ENCODE data around the gene RHBDD2. TPM values are rescaled to one million over a fixed set of nuclear protein-coding genes. Genes with fewer than 3 reads are reported as not detected.
A peak's percentile ranks its signal among the peaks of the same experiment; 100 is the strongest.

Gene RHBDD2
- total and polyA plus RNA-seq, 9 of the 15 experiments (the other 6 are each of a cell fraction or from before 2014, with no cell fraction given), result 3.3 to 36.7 (median 17.9) TPM

DNA sequence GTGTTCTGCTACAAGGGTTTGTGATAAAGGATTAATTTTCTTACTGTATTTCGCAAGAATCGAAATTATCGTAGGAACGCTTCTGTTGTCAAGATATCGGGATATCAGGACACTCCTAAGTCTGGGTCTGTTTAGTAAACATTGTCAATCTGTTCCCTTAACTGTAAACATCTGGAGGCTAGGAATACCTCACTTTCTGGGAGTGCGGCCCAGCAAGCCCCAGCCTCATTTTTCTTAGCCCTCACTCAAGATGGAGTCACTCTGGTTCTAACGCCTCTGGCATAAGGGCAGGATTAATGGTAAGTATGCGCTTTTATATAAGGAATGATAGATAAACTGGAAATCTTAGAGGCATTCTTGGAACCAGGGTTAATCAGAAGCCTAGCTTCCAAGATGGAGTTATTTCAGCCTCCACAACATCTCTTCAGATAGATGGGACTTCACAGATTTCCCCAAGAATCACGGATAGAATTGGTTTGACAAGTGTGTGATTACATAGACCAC, 35.2 kb upstream of the RHBDD2 start (continued):
- TF ChIP-seq, protein P1, sequence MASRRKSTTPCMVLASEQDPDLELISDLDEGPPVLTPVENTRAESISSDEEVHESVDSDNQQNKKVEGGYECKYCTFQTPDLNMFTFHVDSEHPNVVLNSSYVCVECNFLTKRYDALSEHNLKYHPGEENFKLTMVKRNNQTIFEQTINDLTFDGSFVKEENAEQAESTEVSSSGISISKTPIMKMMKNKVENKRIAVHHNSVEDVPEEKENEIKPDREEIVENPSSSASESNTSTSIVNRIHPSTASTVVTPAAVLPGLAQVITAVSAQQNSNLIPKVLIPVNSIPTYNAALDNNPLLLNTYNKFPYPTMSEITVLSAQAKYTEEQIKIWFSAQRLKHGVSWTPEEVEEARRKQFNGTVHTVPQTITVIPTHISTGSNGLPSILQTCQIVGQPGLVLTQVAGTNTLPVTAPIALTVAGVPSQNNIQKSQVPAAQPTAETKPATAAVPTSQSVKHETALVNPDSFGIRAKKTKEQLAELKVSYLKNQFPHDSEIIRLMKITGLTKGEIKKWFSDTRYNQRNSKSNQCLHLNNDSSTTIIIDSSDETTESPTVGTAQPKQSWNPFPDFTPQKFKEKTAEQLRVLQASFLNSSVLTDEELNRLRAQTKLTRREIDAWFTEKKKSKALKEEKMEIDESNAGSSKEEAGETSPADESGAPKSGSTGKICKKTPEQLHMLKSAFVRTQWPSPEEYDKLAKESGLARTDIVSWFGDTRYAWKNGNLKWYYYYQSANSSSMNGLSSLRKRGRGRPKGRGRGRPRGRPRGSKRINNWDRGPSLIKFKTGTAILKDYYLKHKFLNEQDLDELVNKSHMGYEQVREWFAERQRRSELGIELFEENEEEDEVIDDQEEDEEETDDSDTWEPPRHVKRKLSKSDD (conservative IDR thresholded peaks at IDR 0.05; ENCODE audit: low read length), result no peak
- TF ChIP-seq, protein P2, sequence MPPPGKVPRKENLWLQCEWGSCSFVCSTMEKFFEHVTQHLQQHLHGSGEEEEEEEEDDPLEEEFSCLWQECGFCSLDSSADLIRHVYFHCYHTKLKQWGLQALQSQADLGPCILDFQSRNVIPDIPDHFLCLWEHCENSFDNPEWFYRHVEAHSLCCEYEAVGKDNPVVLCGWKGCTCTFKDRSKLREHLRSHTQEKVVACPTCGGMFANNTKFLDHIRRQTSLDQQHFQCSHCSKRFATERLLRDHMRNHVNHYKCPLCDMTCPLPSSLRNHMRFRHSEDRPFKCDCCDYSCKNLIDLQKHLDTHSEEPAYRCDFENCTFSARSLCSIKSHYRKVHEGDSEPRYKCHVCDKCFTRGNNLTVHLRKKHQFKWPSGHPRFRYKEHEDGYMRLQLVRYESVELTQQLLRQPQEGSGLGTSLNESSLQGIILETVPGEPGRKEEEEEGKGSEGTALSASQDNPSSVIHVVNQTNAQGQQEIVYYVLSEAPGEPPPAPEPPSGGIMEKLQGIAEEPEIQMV (tag; conservative IDR thresholded peaks at IDR 0.05; ENCODE audit: low read depth), result peak; percentile 82
- TF ChIP-seq NELFE (IDR thresholded peaks at IDR 0.05; ENCODE audit: insufficient read depth, insufficient read length), result no peak
- TF ChIP-seq HNRNPL (IDR thresholded peaks at IDR 0.05; ENCODE audit: low read depth, low read length), result no peak
- TF ChIP-seq CCNT2 (IDR thresholded peaks at IDR 0.05; ENCODE audit: borderline replicate concordance, extremely low read depth, insufficient read length, low read depth, low read length), result no peak
- no peak for TF ChIP-seq CSDE1 (IDR thresholded peaks at IDR 0.05)
- TF ChIP-seq ZNF124 (CRISPR knock-in tag; IDR thresholded peaks at IDR 0.05), result no peak
- TF ChIP-seq JUN (IDR thresholded peaks at IDR 0.05; ENCODE audit: borderline replicate concordance, low read depth, low read length), result no peak
- no peak for TF ChIP-seq JUN (CRISPR knock-in tag; IDR thresholded peaks at IDR 0.05; ENCODE audit: borderline replicate concordance)
- TF ChIP-seq, protein P3, sequence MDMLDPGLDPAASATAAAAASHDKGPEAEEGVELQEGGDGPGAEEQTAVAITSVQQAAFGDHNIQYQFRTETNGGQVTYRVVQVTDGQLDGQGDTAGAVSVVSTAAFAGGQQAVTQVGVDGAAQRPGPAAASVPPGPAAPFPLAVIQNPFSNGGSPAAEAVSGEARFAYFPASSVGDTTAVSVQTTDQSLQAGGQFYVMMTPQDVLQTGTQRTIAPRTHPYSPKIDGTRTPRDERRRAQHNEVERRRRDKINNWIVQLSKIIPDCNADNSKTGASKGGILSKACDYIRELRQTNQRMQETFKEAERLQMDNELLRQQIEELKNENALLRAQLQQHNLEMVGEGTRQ (CRISPR knock-in tag; IDR thresholded peaks at IDR 0.05), result no peak
- TF ChIP-seq, protein P4, sequence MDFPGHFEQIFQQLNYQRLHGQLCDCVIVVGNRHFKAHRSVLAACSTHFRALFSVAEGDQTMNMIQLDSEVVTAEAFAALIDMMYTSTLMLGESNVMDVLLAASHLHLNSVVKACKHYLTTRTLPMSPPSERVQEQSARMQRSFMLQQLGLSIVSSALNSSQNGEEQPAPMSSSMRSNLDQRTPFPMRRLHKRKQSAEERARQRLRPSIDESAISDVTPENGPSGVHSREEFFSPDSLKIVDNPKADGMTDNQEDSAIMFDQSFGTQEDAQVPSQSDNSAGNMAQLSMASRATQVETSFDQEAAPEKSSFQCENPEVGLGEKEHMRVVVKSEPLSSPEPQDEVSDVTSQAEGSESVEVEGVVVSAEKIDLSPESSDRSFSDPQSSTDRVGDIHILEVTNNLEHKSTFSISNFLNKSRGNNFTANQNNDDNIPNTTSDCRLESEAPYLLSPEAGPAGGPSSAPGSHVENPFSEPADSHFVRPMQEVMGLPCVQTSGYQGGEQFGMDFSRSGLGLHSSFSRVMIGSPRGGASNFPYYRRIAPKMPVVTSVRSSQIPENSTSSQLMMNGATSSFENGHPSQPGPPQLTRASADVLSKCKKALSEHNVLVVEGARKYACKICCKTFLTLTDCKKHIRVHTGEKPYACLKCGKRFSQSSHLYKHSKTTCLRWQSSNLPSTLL (IDR thresholded peaks at IDR 0.05), result no peak
- no peak for TF ChIP-seq ZNF778 (CRISPR knock-in tag; IDR thresholded peaks at IDR 0.05)
- TF ChIP-seq ZNF217 (CRISPR knock-in tag; IDR thresholded peaks at IDR 0.05), result no peak
- TF ChIP-seq CHCHD3 (CRISPR knock-in tag; IDR thresholded peaks at IDR 0.05), result no peak
- TF ChIP-seq MTA1 (IDR thresholded peaks at IDR 0.05; ENCODE audit: borderline replicate concordance), result no peak
- no peak for TF ChIP-seq HDAC1 (IDR thresholded peaks at IDR 0.05)
- no peak for TF ChIP-seq ZNF282 (CRISPR knock-in tag; IDR thresholded peaks at IDR 0.05)
- TF ChIP-seq DMBX1 (CRISPR knock-in tag; IDR thresholded peaks at IDR 0.05; ENCODE audit: borderline replicate concordance), result peak; percentile 98
- TF ChIP-seq SP2 (IDR thresholded peaks at IDR 0.05; ENCODE audit: extremely low read depth, low read depth, low read length, poor library complexity, severe bottlenecking), result no peak
- no peak for TF ChIP-seq TAF1 (IDR thresholded peaks at IDR 0.05; ENCODE audit: control insufficient read depth, extremely low read depth, insufficient read depth, low read length, severe bottlenecking)
- TF ChIP-seq, protein P5, sequence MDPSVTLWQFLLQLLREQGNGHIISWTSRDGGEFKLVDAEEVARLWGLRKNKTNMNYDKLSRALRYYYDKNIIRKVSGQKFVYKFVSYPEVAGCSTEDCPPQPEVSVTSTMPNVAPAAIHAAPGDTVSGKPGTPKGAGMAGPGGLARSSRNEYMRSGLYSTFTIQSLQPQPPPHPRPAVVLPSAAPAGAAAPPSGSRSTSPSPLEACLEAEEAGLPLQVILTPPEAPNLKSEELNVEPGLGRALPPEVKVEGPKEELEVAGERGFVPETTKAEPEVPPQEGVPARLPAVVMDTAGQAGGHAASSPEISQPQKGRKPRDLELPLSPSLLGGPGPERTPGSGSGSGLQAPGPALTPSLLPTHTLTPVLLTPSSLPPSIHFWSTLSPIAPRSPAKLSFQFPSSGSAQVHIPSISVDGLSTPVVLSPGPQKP (CRISPR knock-in tag; IDR thresholded peaks at IDR 0.05), result no peak

Data from K562 (cell line).